Ovary (tissue), 3 donors: ENCODE measurements around the gene ATAT1.

Experiments
- CTCF ChIP-seq, 3 donors: fragments of 450-650 bp in 2 of 3; fragments of 200-600 bp in 1 of 3; IDR thresholded peaks; one replicate each; pipeline versions ENCODE4 v1.5.1 to v1.8.0; 2016 to 2022; ENCODE audit warnings: antibody characterized with exemption in 3 of 3, mild to moderate bottlenecking in 1 of 3
- EP300 ChIP-seq: sonication (generic); formaldehyde crosslinking; IDR thresholded peaks from one replicate; pipeline ENCODE4 v1.6.1; 2017; ENCODE audit warnings: antibody characterized with exemption
- donor health status: DM: no; HTN: no; CAD: no.

GRCh38 chr6:30625511-30625910 is 1.2 kb upstream of the ATAT1 start:
- no peak for TF ChIP-seq CTCF (IDR thresholded peaks at IDR 0.05)
- TF ChIP-seq EP300 = no peak
